AG08396 (cell line): ENCODE measurements around the gene TSSK3.
"Not testable (repeated sequence)": the region's sequence is repeated elsewhere in the genome, so short reads cannot be mapped to it uniquely, and the experiment has no call there.

Experiments
- DNase-seq: peaks from one replicate; pipeline ENCODE4 v3.0.0; 2012; ENCODE audit warnings: low spot score, mixed read lengths

The TSSK3 gene

GRCh38 chr1:32363713-32364112, 1.4 kb downstream of the TSSK3 start:
- no peak for DNase-seq

- DNase-seq, result no peak
Measured at GRCh38 chr1:32364836-32365235, 2.5 kb downstream of the TSSK3 start.

- no peak for DNase-seq
Measured at GRCh38 chr1:32365445-32365844, 3.1 kb downstream of the TSSK3 start.

- no peak for DNase-seq
Measured at GRCh38 chr1:32367912-32368635, 5.7 kb downstream of the TSSK3 start.

GRCh38 chr1:32372149-32372756, 9.9 kb downstream of the TSSK3 start:
- DNase-seq, result no peak

GRCh38 chr1:32373996-32374592, 11.8 kb downstream of the TSSK3 start:
- no peak for DNase-seq

GRCh38 chr1:32376199-32376598, 13.9 kb downstream of the TSSK3 start:
- DNase-seq, result no peak

- DNase-seq, result no peak
Measured at GRCh38 chr1:32377541-32378220, 15.3 kb downstream of the TSSK3 start.

- no peak for DNase-seq
Measured at GRCh38 chr1:32380057-32380456, 17.7 kb downstream of the TSSK3 start.

- DNase-seq, result no peak
Measured at GRCh38 chr1:32386676-32387392, 24.5 kb downstream of the TSSK3 start.

GRCh38 chr1:32388641-32389040, 26.3 kb downstream of the TSSK3 start:
- no peak for DNase-seq

- DNase-seq, result no peak
Measured at GRCh38 chr1:32390904-32391870, 28.8 kb downstream of the TSSK3 start.

GRCh38 chr1:32392325-32392724, 30.0 kb downstream of the TSSK3 start:
- no peak for DNase-seq

GRCh38 chr1:32393136-32393535, 30.8 kb downstream of the TSSK3 start:
- peak; percentile 22 for DNase-seq

- peak; percentile 36 for DNase-seq
Measured at GRCh38 chr1:32393832-32394140, 31.4 kb downstream of the TSSK3 start.

GRCh38 chr1:32394141-32394889, 32.0 kb downstream of the TSSK3 start, which contains the start of gene BSDC1:
Gene BSDC1, minus strand, starts transcription at chr1:32394441. Its CDS starts 27 bp downstream, at chr1:32394414.
- DNase-seq, result peak; percentile 97

GRCh38 chr1:32394890-32395432, 32.6 kb downstream of the TSSK3 start:
- no peak for DNase-seq

- not testable (repeated sequence) for DNase-seq
Measured at GRCh38 chr1:32396524-32396923, 34.2 kb downstream of the TSSK3 start.

- peak; percentile 30 for DNase-seq
Measured at GRCh38 chr1:32398401-32398800, 36.1 kb downstream of the TSSK3 start.

GRCh38 chr1:32399843-32400242, 37.5 kb downstream of the TSSK3 start:
- no peak for DNase-seq
